Measurements from ENCODE around the gene GRK3.
"Not testable (repeated sequence)": the region's sequence is repeated elsewhere in the genome, so short reads cannot be mapped to it uniquely, and the experiment has no call there.

GRK3 gene

DNA sequence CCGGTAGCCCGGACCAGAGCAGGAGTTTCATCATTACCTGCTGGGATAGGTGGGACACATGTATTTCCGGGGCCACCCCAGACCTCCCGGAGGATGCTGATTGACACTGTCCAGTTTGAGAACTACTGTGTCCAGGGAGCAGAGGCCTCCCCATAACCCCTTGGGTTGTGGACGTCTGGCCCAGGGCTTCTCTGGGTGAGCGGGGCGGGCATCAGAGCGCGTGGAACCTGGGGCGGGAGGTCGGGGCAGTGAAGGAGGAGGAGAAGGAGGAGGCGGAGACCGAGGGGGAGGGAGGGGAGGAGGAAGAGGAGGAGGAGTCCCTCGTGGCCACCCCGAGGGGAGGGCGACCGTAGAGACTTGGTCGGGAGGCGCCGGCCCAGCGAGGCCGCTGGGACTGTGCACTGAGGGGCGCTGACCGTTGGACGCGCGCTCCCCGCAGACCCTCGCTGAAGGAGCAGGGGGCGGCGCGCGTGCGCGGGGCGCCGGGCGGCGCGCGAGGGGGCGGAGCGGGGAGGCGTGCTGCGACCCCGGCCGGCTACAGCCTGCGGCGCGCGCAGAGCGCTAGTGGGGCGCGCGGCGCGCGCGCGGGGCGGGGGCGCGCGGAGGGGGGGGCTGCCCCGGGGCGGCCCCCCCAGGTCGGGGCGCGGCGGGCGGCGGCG is at the start of gene GRK3:
Gene GRK3, plus strand, starts transcription at position 356 of the 659 bp plus-strand sequence. CDS start 366 bp downstream, outside the sequence.
- DNase-seq: peak in 50 of 58 donors; percentile 8 to 65 (median 40)

DNA sequence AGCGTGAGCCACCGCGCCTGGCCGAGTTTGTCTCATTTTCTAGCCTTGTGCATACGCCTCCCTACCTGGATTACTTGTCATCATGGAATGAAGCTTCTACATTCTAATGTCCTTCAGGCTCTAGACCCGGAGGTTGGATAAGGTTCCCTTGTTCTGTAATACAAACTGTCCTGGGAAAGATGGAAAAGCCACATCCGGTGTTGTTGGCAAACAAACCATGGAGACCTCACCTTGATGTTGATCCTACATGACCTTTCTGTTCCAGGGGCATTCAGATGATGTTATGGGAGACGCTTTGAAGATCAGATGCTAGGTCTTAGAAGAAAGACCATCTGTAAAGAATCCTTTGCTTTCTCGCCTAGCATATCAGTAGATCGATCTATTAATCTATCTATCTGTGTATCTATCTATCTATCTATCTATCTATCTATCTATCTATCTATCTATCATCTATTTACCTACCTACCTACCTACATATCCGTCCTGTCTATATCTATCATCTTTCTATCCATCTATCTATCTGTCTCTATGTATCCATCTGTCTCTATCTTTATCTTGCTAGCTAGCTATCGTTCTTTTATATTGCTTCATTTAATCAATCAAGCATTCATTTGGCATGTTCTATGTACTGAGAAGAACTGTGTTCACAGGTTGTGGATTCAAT is 46.3 kb upstream of the GRK3 start:
- no peak for DNase-seq

DNA sequence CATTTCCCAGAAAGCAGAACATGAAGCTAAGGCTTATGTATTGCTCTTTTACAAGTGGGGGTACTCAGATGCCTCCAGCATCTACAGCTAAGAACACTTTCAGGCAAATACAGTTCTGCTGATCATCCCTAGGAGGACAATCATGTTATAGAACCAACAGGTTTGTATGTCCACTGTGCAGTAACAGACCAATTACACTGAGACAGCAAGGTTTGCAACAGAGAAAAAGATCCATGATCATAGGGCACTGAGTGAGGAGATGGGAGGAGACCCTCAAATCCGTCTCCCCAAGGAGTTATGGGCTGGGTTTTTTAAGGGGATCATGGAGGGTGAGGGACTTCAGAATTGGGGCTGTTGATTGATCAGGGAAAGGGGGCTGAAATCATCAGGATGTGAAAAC is 39.1 kb upstream of the GRK3 start:
- DNase-seq: no peak

DNA sequence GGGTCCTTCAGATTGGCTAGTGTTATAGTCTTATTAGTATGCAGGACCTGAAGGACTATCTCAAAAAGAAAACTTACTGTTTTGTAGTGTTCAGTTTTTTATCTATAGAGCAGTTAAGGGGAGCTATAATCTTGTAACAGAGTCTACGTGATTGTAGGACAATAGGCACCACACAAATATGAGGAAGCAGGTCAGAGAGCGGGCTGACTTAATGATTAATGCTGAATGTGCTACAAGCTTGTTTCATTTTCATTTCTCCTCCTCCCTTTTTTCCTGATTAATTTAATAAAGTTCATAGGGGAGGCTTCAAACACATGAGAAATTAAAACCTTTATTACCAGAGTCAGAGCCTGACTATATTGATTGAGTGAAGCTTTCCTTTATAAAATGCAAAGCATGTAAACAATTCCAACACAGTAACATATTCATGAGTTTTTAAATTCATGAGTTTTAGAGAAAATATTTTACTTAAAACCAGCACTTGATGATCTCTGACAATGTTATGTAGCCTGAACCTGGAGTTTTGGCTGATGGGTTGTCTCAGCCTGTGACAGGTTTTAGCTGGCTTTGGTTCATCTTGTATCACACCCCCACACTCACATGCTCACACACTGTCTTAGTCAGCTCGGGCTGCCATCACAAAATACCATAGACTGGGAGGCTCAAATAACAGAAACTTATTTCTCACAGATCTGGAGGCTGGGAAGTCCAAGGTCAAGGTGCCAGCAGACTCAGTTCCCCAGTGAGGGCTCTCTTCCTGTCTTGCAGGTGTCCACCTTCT is 38.5 kb upstream of the GRK3 start:
- not testable (repeated sequence) for DNase-seq

DNA sequence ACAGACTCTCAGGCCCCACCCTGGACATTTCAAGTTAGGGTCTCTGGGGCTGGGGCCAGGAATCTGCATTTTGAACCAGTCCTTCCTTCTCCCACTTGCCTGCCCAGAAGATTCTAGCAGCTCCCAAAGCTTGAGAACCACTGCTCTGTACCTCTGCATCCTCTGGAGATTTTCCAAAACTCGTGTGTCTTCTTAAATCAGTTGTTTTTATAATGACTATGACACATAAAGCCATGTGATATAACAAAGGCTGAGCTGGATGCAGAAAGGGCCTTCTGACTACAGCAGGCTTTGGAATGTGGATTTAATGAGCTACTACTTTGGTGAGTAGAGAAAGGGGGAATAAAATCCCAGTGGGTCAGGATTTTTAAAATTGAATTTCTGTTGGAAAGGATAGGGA is 37.5 kb upstream of the GRK3 start:
- DNase-seq: not testable (repeated sequence)

DNA sequence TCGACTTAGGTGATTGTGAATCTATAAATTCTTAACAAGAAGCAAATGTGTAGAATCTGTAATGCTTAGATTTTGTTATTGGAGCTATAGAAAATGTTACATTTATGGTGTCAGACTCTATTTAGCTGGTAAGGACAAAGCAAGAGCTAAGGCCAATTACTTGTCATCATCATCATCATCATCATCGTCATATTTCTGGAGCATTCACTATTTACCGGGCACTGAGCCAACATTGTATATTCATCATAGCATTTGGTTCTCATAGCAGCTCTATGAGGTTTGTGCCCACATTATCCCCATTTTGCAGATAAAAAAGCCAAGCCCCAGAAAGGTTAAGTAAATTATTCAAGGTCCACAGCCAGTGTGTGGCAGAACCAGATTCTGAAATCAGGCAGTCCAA is 36.4 kb upstream of the GRK3 start:
- DNase-seq: not testable (repeated sequence)

DNA sequence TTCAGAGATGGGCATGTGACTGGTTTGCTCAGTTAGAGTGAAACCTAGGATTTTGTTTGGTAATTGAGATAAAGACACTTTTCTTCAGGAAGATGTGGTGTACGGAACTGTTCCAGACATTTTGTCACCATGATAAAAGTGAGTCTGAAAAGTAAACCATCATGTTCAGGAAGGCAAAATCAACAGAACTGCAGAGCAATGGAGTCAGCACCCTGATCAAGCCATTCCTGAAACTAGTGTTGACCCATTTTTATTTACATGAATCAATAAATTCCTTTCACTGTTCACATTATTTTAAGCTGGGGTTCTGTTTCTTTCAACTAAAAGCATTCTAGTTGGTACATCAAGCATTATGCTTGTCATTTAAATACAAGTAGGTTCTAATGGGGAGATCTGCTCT is 35.4 kb upstream of the GRK3 start:
- not testable (repeated sequence) for DNase-seq

DNA sequence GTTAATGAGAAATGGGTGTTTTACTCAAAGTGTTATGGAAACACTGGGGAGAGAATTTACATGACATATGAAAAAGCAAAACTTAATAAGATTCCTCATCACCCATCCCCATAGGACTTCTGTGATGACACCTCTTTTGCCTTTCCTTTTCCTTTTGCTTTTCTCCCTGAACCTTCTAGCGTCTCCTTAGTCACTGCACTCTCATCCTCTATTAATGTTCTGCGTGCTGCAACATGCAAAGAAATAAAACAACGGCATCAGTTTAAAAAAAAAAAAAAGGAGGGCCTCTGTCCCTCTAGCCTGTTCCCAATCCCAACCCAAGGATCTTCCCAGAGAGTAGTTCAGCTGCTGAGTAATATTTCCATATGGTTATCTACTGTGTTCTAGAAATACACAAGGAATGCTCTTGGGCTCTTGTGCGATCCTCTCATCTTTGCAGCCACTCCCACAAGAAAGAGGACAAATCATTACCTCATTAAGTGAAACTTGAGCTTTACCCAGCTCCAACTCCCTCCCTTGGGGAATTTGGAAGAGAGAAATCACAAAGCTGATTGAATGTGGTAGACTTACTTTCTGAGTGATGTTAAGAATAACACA is 34.8 kb upstream of the GRK3 start:
- not testable (repeated sequence) for DNase-seq

DNA sequence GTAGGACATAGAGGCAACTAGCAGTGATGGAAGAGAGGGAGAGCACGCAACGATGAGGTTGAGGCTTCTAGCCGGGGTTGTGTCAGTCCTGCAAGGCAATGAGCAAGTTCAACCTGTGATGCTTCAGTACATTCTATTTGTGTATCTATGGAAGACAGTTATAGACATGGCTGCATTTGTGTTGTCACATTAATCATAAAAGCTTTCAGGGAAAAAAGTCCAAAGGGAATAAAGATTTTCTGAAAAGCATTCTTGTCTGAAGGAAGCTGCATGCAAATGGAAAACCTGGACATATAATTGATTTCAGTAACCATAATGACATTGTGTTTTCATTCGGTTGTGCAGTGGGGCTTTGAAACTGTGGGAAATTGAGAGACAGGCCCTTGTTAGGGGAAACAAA is 32.8 kb upstream of the GRK3 start:
- not testable (repeated sequence) for DNase-seq

DNA sequence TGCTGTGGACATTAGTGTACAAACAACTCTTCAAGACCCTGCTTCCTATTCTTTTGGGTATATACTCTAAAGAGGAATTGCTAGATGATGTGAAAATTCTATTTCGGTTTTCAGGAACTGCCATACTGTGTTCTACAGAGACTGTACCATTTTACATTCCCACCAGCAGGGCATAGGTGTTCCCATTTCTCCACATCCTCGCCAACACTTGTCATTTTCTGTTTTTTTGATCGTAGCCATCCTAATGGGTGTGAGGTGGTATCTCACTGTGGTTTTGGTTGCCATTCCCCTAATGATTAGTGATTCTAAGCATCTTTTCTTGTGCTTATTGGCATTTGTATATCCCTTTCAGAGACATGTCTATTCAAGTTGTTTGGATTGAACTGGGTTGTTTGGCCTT is 29.8 kb upstream of the GRK3 start:
- DNase-seq: no peak

DNA sequence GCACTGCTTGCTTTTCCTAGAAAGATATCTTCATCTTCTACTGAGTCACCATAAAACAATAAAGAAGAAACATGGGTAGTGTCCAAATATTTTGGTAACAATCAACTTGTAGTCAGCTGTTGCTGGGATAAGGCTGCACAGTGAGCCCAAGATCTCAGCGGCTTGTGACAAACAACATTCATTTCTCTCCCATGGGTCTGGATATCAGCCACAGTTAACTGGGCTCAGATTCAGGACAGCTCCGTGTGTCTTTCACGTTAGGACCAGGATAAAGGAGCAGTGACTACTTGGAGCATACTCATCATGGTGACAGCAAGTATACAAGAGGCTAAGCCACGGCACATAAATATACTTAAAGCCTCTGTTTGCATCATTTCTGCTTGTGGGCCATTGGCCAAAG is 27.9 kb upstream of the GRK3 start:
- DNase-seq: peak in 13 of 58 donors; percentile 1 to 30 (median 9)

DNA sequence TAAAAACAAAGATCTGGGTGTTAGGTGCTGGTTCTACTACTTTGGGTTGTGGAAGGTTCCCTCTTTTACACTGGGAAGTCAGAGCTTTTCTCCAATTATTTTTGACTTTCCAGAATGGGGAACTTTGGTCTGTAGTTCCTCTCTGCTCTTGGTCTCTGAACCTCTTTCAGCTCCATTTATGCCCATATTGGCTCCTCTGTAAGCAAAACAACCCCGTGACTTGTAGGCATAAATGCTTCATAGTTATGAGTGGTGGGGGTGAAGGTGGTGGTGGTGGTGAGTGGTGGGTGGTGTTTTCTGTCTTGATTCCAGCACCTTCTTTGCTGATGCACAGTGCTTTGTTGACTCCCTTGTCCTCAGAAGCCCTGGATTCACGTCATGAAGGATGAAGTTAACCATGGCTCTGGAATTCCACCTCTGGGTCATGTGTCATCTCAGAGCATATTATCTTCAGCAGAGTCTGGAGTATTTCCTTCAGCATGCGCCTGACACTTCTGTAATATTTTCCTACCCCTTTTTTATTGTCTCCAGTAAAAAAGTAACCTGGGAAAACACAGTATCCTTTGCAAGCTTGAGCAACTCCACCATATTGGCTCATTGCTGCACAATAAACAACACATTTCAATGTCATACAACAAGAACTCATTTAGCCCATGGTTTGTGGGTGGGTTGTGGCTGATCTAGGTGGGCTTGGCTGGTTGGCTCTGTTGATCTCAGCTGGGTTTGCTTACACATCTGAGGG is 24.1 kb upstream of the GRK3 start:
- DNase-seq: no peak

DNA sequence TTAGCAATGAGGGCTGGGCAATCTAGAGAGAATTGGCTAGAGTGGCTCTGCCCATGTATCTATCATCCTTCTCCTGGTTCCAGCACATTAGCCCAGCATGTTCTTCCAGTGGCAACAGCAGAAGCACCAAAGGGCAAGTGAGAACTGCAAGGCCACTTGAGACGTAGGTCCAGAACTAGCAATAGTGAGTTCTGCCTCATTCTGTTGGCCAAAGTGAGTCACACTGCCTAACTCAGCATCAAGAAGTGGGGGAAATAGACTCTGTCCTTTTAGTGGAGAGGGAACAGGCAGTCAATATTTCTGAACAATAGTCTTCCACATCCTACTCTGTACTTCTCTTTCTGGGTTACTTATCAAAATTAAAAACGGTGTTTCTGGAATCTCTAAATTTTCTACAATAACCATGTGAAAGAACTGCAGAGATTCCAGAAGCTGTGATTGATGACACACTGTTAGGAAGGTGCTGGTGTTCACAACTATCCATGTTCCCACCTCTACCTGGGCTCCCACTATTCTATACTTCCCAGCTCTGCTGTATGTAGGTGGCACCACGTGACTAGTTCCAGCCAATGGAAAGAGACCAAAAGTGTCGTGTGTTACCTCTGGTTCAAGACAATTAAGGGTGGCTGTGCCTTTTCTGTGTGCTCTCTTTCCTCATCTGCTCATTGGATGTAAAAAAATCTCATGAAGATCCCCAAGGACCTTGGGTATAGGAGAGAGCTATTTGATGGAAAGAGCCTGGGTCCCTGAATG is 23.4 kb upstream of the GRK3 start:
- no peak for DNase-seq

DNA sequence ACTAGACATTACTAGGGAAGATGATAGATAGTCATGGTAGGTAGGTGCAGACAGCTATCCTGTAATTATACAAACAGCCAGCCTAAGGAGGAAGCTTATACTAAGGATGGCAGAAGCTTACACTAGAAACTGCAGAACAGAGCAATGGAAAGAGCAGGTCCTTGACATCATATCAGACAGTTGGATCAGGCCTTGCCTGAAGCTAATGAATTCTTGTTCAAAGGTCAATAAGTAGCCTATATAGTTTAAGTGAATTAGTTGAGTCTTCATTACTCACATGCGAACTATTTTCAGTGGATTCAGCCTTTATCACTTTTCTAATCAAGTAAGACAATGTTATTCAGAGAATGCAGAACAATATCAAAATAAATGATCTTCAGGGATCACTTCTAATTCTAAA is 22.3 kb upstream of the GRK3 start:
- DNase-seq: no peak

DNA sequence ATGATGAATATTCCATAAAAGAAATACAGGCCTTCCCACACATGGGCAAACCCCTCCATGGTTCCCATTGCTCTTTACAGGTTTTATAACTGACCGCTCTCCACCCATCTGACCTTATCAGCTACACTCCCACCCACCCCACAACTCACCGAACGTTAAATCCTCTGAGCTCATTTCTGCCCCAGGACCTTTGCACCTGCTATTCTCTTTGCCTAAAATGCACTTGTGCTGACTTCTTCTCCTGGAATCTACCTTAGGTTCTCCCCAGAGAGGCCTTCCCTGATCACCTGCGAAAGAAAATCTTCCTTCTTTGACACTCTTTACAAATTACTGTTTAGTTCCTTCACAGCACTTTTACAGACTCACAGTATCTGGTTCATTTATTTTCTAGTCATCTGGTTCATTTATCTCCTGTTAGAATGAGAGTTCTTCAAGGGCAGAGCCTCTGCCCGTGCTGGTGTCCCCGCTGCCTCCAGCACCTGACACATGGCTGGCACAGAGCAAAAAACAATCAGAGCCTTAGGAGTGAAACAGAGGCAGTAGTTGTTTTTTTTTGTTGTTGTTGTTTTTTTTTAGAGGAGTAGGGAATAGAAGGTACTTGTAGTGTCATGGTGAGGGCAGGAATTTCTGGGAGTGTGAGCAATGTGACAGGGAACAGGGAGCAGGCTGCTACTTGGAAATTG is 21.6 kb upstream of the GRK3 start:
- DNase-seq: no peak

DNA sequence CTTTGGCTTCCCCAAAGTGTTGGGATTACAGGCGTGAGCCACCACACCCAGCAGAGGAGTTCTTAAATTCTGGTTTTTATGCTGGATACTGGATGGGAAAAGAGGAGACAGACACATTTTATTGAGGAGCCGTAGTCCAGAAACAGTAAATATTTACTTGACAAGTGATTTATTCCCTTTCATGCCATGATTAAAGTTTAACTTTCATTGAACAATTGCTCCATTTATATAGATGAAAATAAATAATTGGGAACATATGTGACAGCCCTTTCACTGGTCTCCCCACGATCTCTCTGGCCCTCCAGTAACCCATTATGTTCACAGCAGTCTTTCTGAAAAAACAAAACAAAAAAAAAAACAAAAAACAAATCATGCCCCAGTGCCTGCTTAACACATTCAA is 19.3 kb upstream of the GRK3 start:
- no peak for DNase-seq

DNA sequence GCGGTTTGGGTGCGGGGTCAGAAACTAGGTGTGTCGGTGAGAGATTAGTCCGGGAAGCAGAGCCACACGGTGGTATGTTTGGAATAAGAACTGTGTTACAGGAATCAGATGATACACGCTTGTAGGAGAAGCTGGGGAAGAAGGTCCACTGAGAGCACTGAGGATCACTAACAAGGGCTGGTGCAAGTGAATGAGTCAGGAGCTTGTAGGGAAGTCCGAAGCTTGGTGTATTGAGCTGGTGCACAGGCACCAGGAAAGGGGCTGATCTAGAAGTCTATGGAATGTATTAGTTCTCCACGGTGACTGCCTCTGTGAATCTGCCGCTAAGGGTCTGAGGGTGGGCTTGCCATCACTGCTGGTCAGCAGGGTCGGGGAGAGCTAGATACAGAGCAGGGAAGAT is 18.8 kb upstream of the GRK3 start:
- DNase-seq: no peak

DNA sequence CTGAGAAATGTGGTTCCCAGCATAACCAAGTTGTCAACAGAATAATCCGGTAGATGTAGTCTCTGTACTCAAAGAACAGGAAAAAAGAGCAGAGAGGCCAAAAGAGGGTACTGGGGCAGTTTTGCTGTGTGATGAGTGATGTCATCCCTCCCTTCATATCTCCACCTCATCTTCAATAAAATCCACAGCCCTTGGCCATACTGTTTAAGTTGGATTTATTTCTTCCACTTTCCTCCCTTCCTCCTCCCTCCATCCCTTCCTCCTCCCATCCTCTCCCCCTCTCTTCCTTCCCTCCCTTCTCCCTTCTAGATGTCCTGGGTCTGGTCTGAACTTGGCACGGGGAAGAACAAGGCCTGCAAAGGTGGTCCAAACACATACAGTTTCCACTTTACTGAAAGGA is 18.2 kb upstream of the GRK3 start:
- no peak for DNase-seq

DNA sequence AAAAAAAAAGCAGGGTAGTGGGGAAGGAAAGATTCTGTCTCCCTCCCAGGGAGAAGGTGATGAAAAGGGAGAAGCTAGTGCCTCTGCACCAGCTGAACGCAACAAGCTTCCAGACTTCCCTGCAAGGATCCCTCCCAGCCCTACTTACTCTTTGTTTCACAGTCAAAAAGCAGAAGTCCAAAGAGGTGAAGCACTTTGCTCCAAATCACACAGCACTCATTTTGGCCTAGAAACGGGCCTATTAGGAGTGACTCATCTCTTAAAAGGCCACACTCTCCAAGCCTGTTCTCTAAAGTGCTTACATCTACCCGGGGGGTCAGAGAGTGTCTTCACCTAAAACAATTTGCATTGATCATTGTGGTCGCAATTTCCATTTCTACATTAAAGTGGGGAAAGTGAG is 17.7 kb upstream of the GRK3 start:
- no peak for DNase-seq

Measured in anterior cingulate cortex (tissue), 58 donors.